ENCODE measurements around the gene ADAMTS5. TPM values are rescaled to one million over a fixed set of nuclear protein-coding genes. Genes with fewer than 3 reads are reported as not detected.

Gene ADAMTS5
- total RNA-seq, 1 donor from 2014 or later, result 0.26 TPM

DNA sequence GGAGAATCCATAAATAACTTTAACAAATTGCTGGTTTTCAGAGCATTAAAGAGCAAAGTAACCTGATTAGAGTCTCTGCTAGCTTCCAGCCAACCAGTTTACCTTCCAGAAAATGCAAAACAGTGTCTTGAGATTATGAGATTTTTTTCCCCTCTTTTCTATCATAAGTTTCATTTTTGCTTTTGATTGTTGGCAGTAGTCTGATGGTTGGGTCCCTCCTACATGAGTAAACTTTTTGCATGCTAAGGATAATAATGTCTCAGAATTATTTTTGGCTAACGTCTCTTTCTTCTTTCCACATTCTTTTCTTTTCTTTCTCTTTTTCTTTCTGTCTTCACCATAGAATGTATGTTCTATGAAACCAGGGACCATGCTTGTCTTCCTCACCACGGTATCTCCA is 6.3 kb upstream of the ADAMTS5 start:
- H3K36me3 ChIP-seq (ENCODE audit: control insufficient read depth, insufficient read depth, low read length), result no peaks in the 10 kb centered on the region
- TF ChIP-seq CTCF (IDR thresholded peaks at IDR 0.05; ENCODE audit: insufficient read depth, low read length, severe bottlenecking), result no peak
- peaks cover 5% of the 10 kb centered on the region for H3K27me3 ChIP-seq (ENCODE audit: control insufficient read depth, insufficient read depth, low read length)
- no peak for FAIRE-seq
- H3K4me3 ChIP-seq (ENCODE audit: low read depth, low read length), result no peak overlapping the region
- DNase-seq (ENCODE audit: low read depth), result no peak

DNA sequence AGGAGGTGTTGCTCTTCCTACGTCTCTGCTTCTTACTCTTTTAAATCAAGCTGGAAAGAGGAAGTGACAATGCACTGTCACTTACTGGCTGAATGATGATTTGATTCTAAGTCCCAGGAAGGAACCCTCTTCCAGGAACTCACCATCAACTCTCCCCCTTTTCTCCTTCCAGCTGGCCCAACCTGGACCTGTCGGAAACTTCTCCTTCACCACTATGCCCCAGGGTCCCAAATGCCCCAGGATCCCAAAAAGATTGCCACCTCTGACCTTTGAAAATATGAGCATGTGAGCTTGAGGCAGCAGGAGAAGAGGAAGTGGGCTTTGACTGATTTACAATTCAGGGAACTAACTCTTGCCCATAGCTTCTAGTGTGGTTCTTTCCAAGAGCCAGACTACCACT is 5.3 kb upstream of the ADAMTS5 start:
- TF ChIP-seq CTCF (IDR thresholded peaks at IDR 0.05; ENCODE audit: insufficient read depth, low read length, severe bottlenecking), result no peak
- FAIRE-seq (no peak), DNase-seq (ENCODE audit: low read depth) (no peak)
- Histone ChIP-seq H3K36me3 (ENCODE audit: control insufficient read depth, insufficient read depth, low read length) (no peaks in the 10 kb centered on the region), H3K4me3 (ENCODE audit: low read depth, low read length) (no peak overlapping the region), H3K27me3 (ENCODE audit: control insufficient read depth, insufficient read depth, low read length) (peaks cover 5% of the 10 kb centered on the region)

DNA sequence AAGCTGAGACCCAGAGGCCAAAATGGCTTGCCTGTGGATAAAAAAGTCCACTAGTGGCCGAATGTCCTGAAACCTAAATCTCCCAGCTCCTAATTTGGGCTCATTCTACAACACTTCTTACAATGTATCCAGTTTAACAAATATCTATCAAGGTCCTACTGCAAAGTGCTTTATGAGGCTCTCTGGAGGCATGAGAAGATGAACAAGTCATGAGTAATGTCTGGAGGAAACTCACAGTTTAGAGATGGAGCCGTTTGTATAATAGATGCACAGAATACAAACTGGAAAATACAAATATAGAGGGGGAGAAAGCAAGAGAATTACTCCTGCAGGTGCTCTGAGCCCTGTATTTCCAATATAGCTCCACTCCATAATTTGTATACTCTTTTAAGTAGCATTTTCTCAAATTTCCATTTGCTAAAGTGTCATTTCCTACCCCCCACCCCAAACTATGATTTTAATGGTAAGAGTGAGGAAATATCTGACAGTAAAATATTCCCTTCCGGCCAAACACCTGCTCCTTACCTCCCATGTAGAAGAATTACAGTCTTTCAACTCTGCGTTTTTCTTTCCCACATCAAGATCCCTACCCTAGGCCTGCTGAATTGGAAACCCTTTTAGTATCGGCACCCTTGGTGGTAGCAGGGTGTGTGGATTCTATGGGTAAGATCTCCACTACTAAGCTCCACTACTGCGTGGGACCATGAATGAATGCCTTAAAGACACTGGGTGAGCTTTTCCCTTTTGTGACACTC is 3.3 kb upstream of the ADAMTS5 start:
- Histone ChIP-seq H3K36me3 (ENCODE audit: control insufficient read depth, insufficient read depth, low read length) (no peaks in the 10 kb centered on the region), H3K27me3 (ENCODE audit: control insufficient read depth, insufficient read depth, low read length) (peaks cover 13% of the 10 kb centered on the region), H3K4me3 (ENCODE audit: low read depth, low read length) (no peak overlapping the region)
- no peak for FAIRE-seq
- no peak for DNase-seq (ENCODE audit: low read depth)
- TF ChIP-seq CTCF (IDR thresholded peaks at IDR 0.05; ENCODE audit: insufficient read depth, low read length, severe bottlenecking), result no peak

DNA sequence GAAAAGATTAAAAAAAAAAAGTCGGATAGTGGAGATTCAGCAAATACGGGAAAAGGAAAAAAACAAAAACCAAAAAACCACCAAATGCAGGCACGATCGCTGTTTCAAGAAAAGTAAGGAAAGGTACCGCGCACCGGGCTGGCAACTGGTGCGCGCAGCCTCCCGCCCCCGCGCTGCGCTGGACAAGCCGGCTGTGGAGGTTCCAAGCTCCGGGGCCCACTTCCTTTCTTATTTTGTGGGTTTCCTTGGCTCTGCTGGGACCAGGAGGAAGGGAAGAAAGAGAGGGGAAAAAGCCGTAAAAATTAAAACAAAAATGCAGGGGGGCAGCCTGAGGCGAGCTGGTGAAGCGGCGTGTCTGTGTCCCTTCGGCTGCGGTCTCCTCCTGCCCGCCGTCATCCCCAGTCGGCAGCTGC is 233 bp downstream of the ADAMTS5 start:
- DNase-seq (ENCODE audit: low read depth) (no peak), FAIRE-seq (no peak)
- H3K27me3 ChIP-seq (ENCODE audit: control insufficient read depth, insufficient read depth, low read length), result peaks cover 12% of the 10 kb centered on the region
- peak overlapping the region; percentile 37 for H3K4me3 ChIP-seq (ENCODE audit: low read depth, low read length)
- no peak for TF ChIP-seq CTCF (IDR thresholded peaks at IDR 0.05; ENCODE audit: insufficient read depth, low read length, severe bottlenecking)
- no peaks in the 10 kb centered on the region for H3K36me3 ChIP-seq (ENCODE audit: control insufficient read depth, insufficient read depth, low read length)

GRCh38 chr21:26965907-26966581 is 844 bp downstream of the ADAMTS5 start:
- TF ChIP-seq CTCF (IDR thresholded peaks at IDR 0.05; ENCODE audit: insufficient read depth, low read length, severe bottlenecking), result peak; percentile 7
- no peaks in the 10 kb centered on the region for H3K36me3 ChIP-seq (ENCODE audit: control insufficient read depth, insufficient read depth, low read length)
- H3K27me3 ChIP-seq (ENCODE audit: control insufficient read depth, insufficient read depth, low read length), result peaks cover 12% of the 10 kb centered on the region
- FAIRE-seq, result no peak
- H3K4me3 ChIP-seq (ENCODE audit: low read depth, low read length), result peak overlapping the region; percentile 37
- no peak for DNase-seq (ENCODE audit: low read depth)
